GM23338 (cell line): ENCODE data around the gene AMBRA1. TPM values are rescaled to one million over a fixed set of nuclear protein-coding genes. Genes with fewer than 3 reads are reported as not detected.

Source experiments
- ATAC-seq: fragments of 200-7000 bp; cut with Tn5 transposase; 3 replicates; pipeline ENCODE4 v1.9.1; 2020
- DNase-seq: peaks from one replicate; pipeline ENCODE4 v3.0.0-alpha.2; 2015; ENCODE audit warnings: low spot score
- H2AFZ ChIP-seq: fragments of 200-600 bp; sonication (generic); 2 replicates; pipeline ENCODE4 v1.8.0; 2016; ENCODE audit warnings: antibody characterized with exemption, mild to moderate bottlenecking, moderate library complexity
- H3F3A ChIP-seq: fragments of 200-600 bp; sonication (generic); replicated peaks from 2 replicates; pipeline ENCODE4 v1.8.0; 2017; ENCODE audit warnings: antibody characterized with exemption, mixed run types, low read depth
- H3K27ac ChIP-seq: fragments of 200-600 bp; sonication (generic); 2 replicates; pipeline ENCODE4 v1.6.1; 2016; ENCODE audit warnings: low read depth
- H3K27me3 ChIP-seq: fragments of 200-600 bp; sonication (generic); 2 replicates; pipeline ENCODE4 v1.8.0; 2016; ENCODE audit warnings: mild to moderate bottlenecking, mixed run types, moderate library complexity; ENCODE audit not compliant: insufficient read depth
- H3K36me3 ChIP-seq: fragments of 200-600 bp; sonication (generic); 2 replicates; pipeline ENCODE4 v1.8.0; 2016; ENCODE audit warnings: mild to moderate bottlenecking; ENCODE audit not compliant: insufficient read depth
- H3K4me1 ChIP-seq: fragments of 200-600 bp; sonication (generic); 2 replicates; pipeline ENCODE4 v1.8.0; 2016; ENCODE audit warnings: mild to moderate bottlenecking, moderate library complexity; ENCODE audit not compliant: insufficient read depth
- H3K4me2 ChIP-seq: fragments of 200-600 bp; sonication (generic); 2 replicates; pipeline ENCODE4 v1.7.1; 2017; ENCODE audit warnings: mixed run types
- H3K4me3 ChIP-seq: fragments of 200-600 bp; sonication (generic); 2 replicates; pipeline ENCODE4 v1.6.1; 2016; ENCODE audit warnings: mixed run types
- H3K79me2 ChIP-seq: fragments of 200-600 bp; sonication (generic); replicated peaks from 2 replicates; pipeline ENCODE4 v1.8.0; 2017; ENCODE audit warnings: mild to moderate bottlenecking; ENCODE audit not compliant: insufficient read depth
- H3K9me2 ChIP-seq: fragments of 200-600 bp; sonication (generic); 2 replicates; pipeline ENCODE4 v1.8.0; 2017; ENCODE audit not compliant: insufficient read depth
- H4K20me1 ChIP-seq: fragments of 200-600 bp; sonication (generic); replicated peaks from 2 replicates; pipeline ENCODE4 v1.8.0; 2017; ENCODE audit warnings: mild to moderate bottlenecking; ENCODE audit not compliant: insufficient read depth
- H3K27ac Mint-ChIP-seq: 2 replicates; pipeline ENCODE4 v1.8.0; 2020; ENCODE audit warnings: inconsistent platforms, mild to moderate bottlenecking, moderate library complexity, mixed read lengths
- H3K27me3 Mint-ChIP-seq: 3 replicates; pipeline ENCODE4 v1.8.0; 2022; ENCODE audit warnings: low read depth, mild to moderate bottlenecking, moderate library complexity, mixed read lengths, inconsistent platforms; ENCODE audit not compliant: insufficient read depth, poor library complexity
- H3K36me3 Mint-ChIP-seq: 3 replicates; pipeline ENCODE4 v1.8.0; 2021; ENCODE audit warnings: low read depth, mild to moderate bottlenecking, inconsistent platforms, moderate library complexity, mixed read lengths
- H3K4me1 Mint-ChIP-seq: 3 replicates; pipeline ENCODE4 v1.8.0; 2020; ENCODE audit warnings: mild to moderate bottlenecking, inconsistent platforms, mixed read lengths
- H3K4me3 Mint-ChIP-seq: 3 replicates; pipeline ENCODE4 v1.8.0; 2021; ENCODE audit warnings: moderate library complexity, mild to moderate bottlenecking, inconsistent platforms, mixed read lengths
- H3K9me3 Mint-ChIP-seq: 3 replicates; pipeline ENCODE4 v1.8.0; 2020; ENCODE audit warnings: moderate library complexity, mild to moderate bottlenecking, inconsistent platforms, mixed read lengths
- JUNB ChIP-seq: IDR thresholded peaks from one replicate; pipeline ENCODE4 v1.6.1; 2016; ENCODE audit warnings: antibody characterized with exemption; ENCODE audit not compliant: unreplicated experiment
- NANOG ChIP-seq: IDR thresholded peaks from 2 replicates; pipeline ENCODE4 v1.6.1; 2016; ENCODE audit warnings: antibody characterized with exemption, borderline replicate concordance
- STAT1 ChIP-seq: IDR thresholded peaks from one replicate; pipeline ENCODE4 v1.6.1; 2016; ENCODE audit warnings: antibody characterized with exemption; ENCODE audit not compliant: unreplicated experiment
- ZNF331 ChIP-seq: fragments of 250-450 bp; sonication (Bioruptor Pico); IDR thresholded peaks from 2 replicates; pipeline ENCODE4 v1.5.0; 2020; ENCODE audit warnings: low read depth, mild to moderate bottlenecking, moderate library complexity
- polyA plus RNA-seq: library from polyadenylated mRNA; unstranded; fragments of >200 nt; fragmentation: Nextera tagmentation; extraction: Ambion mirVana; gene quantifications from 2 replicates; pipeline ENCODE4 v1.2.1, GENCODE V29; 2016
- total RNA-seq: library from RNA; depleted of rRNA; stranded (reverse); fragments of >200 nt; shearing (Covaris generic); gene quantifications from 2 replicates; pipeline ENCODE4 v1.2.3, GENCODE V29; 2014
- TF ChIP-seq, protein P1 (sequence below): IDR thresholded peaks from one replicate; pipeline ENCODE4 v1.6.1; 2018; ENCODE audit warnings: antibody characterized with exemption; ENCODE audit not compliant: unreplicated experiment
- TF ChIP-seq, protein P2 (sequence below): IDR thresholded peaks from 2 replicates; pipeline ENCODE4 v1.6.1; 2016; ENCODE audit warnings: antibody characterized with exemption
- TF ChIP-seq, protein P3 (sequence below), 2 experiments: fragments of 200-600 bp in 1 of 2; sonication (generic) in 1 of 2; conservative IDR thresholded peaks; 2 replicates each; pipeline versions ENCODE4 v1.5.1 to v1.6.1; 2016 to 2017; ENCODE audit warnings: antibody characterized with exemption in 2 of 2, low read depth in 2 of 2, mild to moderate bottlenecking in 2 of 2, moderate library complexity in 1 of 2

AMBRA1 gene
- total and polyA plus RNA-seq, 2 experiments from 2014 or later = 8.3 to 34.8 TPM

DNA sequence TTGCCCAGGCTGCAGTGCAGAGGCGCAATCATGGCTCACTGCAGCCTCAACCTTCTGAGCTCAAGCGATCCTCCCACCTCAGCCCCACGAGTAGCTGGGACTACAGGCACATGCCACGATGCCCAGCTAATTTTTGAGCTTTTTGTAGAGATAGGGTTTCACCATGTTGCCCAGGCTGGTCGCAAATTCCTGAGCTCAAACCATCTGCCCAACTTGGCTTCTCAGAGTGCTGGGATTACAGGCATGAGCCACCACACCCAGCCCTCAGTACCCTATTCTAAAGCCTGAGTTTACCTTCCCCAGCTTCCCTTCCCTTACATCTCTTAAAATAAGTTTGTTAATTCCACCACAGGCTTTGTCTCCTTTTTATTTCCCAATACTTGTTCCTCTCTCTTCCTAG is 59.1 kb downstream of the AMBRA1 start:
- Histone ChIP-seq H3F3A (no peaks in the 10 kb centered on the region), H3K9me2 (no peaks in the 10 kb centered on the region), H3K27ac (no peak overlapping the region), H3K4me2 (peak overlapping the region; percentile 23; the same call in 1 of the 2 replicates), H2AFZ (no peak overlapping the region), H3K4me1 (peaks cover 15% of the 10 kb centered on the region), H3K79me2 (peaks cover 84% of the 10 kb centered on the region), H3K4me3 (no peak overlapping the region), H3K36me3 (no peaks in the 10 kb centered on the region), H3K27me3 (no peaks in the 10 kb centered on the region), H4K20me1 (peaks cover 20% of the 10 kb centered on the region)
- Mint-ChIP-seq H3K36me3 (no peaks in the 10 kb centered on the region), H3K4me3 (no peak overlapping the region), H3K27ac (no peak overlapping the region; the same call in 1 of the 2 replicates), H3K4me1 (peaks cover 32% of the 10 kb centered on the region), H3K9me3 (no peaks in the 10 kb centered on the region), H3K27me3 (peaks cover 3% of the 10 kb centered on the region)
- DNase-seq (no peak), ATAC-seq (no peak)
- TF ChIP-seq, protein P1, sequence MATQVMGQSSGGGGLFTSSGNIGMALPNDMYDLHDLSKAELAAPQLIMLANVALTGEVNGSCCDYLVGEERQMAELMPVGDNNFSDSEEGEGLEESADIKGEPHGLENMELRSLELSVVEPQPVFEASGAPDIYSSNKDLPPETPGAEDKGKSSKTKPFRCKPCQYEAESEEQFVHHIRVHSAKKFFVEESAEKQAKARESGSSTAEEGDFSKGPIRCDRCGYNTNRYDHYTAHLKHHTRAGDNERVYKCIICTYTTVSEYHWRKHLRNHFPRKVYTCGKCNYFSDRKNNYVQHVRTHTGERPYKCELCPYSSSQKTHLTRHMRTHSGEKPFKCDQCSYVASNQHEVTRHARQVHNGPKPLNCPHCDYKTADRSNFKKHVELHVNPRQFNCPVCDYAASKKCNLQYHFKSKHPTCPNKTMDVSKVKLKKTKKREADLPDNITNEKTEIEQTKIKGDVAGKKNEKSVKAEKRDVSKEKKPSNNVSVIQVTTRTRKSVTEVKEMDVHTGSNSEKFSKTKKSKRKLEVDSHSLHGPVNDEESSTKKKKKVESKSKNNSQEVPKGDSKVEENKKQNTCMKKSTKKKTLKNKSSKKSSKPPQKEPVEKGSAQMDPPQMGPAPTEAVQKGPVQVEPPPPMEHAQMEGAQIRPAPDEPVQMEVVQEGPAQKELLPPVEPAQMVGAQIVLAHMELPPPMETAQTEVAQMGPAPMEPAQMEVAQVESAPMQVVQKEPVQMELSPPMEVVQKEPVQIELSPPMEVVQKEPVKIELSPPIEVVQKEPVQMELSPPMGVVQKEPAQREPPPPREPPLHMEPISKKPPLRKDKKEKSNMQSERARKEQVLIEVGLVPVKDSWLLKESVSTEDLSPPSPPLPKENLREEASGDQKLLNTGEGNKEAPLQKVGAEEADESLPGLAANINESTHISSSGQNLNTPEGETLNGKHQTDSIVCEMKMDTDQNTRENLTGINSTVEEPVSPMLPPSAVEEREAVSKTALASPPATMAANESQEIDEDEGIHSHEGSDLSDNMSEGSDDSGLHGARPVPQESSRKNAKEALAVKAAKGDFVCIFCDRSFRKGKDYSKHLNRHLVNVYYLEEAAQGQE = no peak
- TF ChIP-seq, protein P2, sequence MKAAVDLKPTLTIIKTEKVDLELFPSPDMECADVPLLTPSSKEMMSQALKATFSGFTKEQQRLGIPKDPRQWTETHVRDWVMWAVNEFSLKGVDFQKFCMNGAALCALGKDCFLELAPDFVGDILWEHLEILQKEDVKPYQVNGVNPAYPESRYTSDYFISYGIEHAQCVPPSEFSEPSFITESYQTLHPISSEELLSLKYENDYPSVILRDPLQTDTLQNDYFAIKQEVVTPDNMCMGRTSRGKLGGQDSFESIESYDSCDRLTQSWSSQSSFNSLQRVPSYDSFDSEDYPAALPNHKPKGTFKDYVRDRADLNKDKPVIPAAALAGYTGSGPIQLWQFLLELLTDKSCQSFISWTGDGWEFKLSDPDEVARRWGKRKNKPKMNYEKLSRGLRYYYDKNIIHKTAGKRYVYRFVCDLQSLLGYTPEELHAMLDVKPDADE = no peak
- TF ChIP-seq STAT1 = no peak

DNA sequence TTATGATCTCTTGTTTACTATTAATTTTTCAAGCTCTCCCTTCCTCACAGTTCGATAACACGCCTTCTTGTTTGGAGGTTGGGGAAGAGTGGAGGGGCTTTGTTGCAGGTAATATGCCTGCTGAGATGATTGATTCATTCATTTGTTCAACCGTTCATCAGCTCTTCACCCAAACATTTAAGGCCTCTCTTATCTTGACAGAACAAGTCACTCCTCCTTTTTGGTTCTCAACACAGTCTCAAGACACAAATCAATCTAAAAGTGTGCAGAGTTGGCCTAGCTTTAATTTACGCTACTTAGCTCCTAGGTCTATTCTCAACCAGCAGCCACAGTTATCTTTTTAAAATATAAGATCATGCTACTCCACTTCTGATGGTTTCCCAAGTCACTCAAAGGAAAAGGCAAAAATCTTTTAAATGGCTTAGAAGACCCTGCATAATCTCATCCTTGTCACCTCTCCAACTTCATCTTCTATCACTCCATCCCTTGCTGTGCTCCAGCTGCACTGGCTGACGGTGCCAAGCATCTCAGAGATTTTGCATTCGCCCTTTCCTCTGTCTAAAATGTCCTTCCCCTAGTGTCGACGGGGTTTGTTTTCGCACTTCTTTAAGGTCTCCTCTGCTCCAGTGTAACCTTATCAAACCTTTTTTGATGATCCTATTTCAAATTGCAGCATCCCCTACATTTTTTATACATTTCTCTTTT is 60.3 kb downstream of the AMBRA1 start:
- Histone ChIP-seq H3K79me2 (peaks cover 84% of the 10 kb centered on the region), H4K20me1 (peaks cover 21% of the 10 kb centered on the region), H3K36me3 (no peaks in the 10 kb centered on the region), H3K27ac (no peak overlapping the region), H3K9me2 (no peaks in the 10 kb centered on the region), H3K4me1 (peaks cover 18% of the 10 kb centered on the region), H3F3A (no peaks in the 10 kb centered on the region), H3K4me3 (no peak overlapping the region), H3K4me2 (no peak overlapping the region), H3K27me3 (no peaks in the 10 kb centered on the region), H2AFZ (no peak overlapping the region)
- Mint-ChIP-seq H3K36me3 (no peaks in the 10 kb centered on the region), H3K27me3 (peaks cover 3% of the 10 kb centered on the region), H3K27ac (no peak overlapping the region), H3K4me3 (no peak overlapping the region), H3K9me3 (no peaks in the 10 kb centered on the region), H3K4me1 (peaks cover 40% of the 10 kb centered on the region)
- TF ChIP-seq, protein P3, sequence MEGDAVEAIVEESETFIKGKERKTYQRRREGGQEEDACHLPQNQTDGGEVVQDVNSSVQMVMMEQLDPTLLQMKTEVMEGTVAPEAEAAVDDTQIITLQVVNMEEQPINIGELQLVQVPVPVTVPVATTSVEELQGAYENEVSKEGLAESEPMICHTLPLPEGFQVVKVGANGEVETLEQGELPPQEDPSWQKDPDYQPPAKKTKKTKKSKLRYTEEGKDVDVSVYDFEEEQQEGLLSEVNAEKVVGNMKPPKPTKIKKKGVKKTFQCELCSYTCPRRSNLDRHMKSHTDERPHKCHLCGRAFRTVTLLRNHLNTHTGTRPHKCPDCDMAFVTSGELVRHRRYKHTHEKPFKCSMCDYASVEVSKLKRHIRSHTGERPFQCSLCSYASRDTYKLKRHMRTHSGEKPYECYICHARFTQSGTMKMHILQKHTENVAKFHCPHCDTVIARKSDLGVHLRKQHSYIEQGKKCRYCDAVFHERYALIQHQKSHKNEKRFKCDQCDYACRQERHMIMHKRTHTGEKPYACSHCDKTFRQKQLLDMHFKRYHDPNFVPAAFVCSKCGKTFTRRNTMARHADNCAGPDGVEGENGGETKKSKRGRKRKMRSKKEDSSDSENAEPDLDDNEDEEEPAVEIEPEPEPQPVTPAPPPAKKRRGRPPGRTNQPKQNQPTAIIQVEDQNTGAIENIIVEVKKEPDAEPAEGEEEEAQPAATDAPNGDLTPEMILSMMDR (conservative IDR thresholded peaks at IDR 0.05; ENCODE audit: low read depth in 2 of 2) = no peak
- no peak for TF ChIP-seq ZNF331 (CRISPR knock-in tag)
- no peak for TF ChIP-seq JUNB
- TF ChIP-seq STAT1 = no peak
- no peak for TF ChIP-seq NANOG
- no peak for ATAC-seq
- DNase-seq = no peak
